GM23338 (cell line): Measurements from ENCODE around the gene ITPR2. TPM values are rescaled to one million over a fixed set of nuclear protein-coding genes. Genes with fewer than 3 reads are reported as not detected.

Source experiments
- ATAC-seq: fragments of 200-7000 bp; cut with Tn5 transposase; 3 replicates; pipeline ENCODE4 v1.9.1; 2020
- DNase-seq: peaks from one replicate; pipeline ENCODE4 v3.0.0-alpha.2; 2015; ENCODE audit warnings: low spot score
- H2AFZ ChIP-seq: fragments of 200-600 bp; sonication (generic); 2 replicates; pipeline ENCODE4 v1.8.0; 2016; ENCODE audit warnings: antibody characterized with exemption, mild to moderate bottlenecking, moderate library complexity
- H3F3A ChIP-seq: fragments of 200-600 bp; sonication (generic); replicated peaks from 2 replicates; pipeline ENCODE4 v1.8.0; 2017; ENCODE audit warnings: antibody characterized with exemption, mixed run types, low read depth
- H3K27ac ChIP-seq: fragments of 200-600 bp; sonication (generic); 2 replicates; pipeline ENCODE4 v1.6.1; 2016; ENCODE audit warnings: low read depth
- H3K27me3 ChIP-seq: fragments of 200-600 bp; sonication (generic); 2 replicates; pipeline ENCODE4 v1.8.0; 2016; ENCODE audit warnings: mild to moderate bottlenecking, mixed run types, moderate library complexity; ENCODE audit not compliant: insufficient read depth
- H3K36me3 ChIP-seq: fragments of 200-600 bp; sonication (generic); 2 replicates; pipeline ENCODE4 v1.8.0; 2016; ENCODE audit warnings: mild to moderate bottlenecking; ENCODE audit not compliant: insufficient read depth
- H3K4me1 ChIP-seq: fragments of 200-600 bp; sonication (generic); 2 replicates; pipeline ENCODE4 v1.8.0; 2016; ENCODE audit warnings: mild to moderate bottlenecking, moderate library complexity; ENCODE audit not compliant: insufficient read depth
- H3K4me2 ChIP-seq: fragments of 200-600 bp; sonication (generic); 2 replicates; pipeline ENCODE4 v1.7.1; 2017; ENCODE audit warnings: mixed run types
- H3K4me3 ChIP-seq: fragments of 200-600 bp; sonication (generic); 2 replicates; pipeline ENCODE4 v1.6.1; 2016; ENCODE audit warnings: mixed run types
- H3K79me2 ChIP-seq: fragments of 200-600 bp; sonication (generic); replicated peaks from 2 replicates; pipeline ENCODE4 v1.8.0; 2017; ENCODE audit warnings: mild to moderate bottlenecking; ENCODE audit not compliant: insufficient read depth
- H3K9me2 ChIP-seq: fragments of 200-600 bp; sonication (generic); 2 replicates; pipeline ENCODE4 v1.8.0; 2017; ENCODE audit not compliant: insufficient read depth
- H4K20me1 ChIP-seq: fragments of 200-600 bp; sonication (generic); replicated peaks from 2 replicates; pipeline ENCODE4 v1.8.0; 2017; ENCODE audit warnings: mild to moderate bottlenecking; ENCODE audit not compliant: insufficient read depth
- H3K27ac Mint-ChIP-seq: 2 replicates; pipeline ENCODE4 v1.8.0; 2020; ENCODE audit warnings: inconsistent platforms, mild to moderate bottlenecking, moderate library complexity, mixed read lengths
- H3K27me3 Mint-ChIP-seq: 3 replicates; pipeline ENCODE4 v1.8.0; 2022; ENCODE audit warnings: low read depth, mild to moderate bottlenecking, moderate library complexity, mixed read lengths, inconsistent platforms; ENCODE audit not compliant: insufficient read depth, poor library complexity
- H3K36me3 Mint-ChIP-seq: 3 replicates; pipeline ENCODE4 v1.8.0; 2021; ENCODE audit warnings: low read depth, mild to moderate bottlenecking, inconsistent platforms, moderate library complexity, mixed read lengths
- H3K4me1 Mint-ChIP-seq: 3 replicates; pipeline ENCODE4 v1.8.0; 2020; ENCODE audit warnings: mild to moderate bottlenecking, inconsistent platforms, mixed read lengths
- H3K4me3 Mint-ChIP-seq: 3 replicates; pipeline ENCODE4 v1.8.0; 2021; ENCODE audit warnings: moderate library complexity, mild to moderate bottlenecking, inconsistent platforms, mixed read lengths
- H3K9me3 Mint-ChIP-seq: 3 replicates; pipeline ENCODE4 v1.8.0; 2020; ENCODE audit warnings: moderate library complexity, mild to moderate bottlenecking, inconsistent platforms, mixed read lengths
- EZH2 ChIP-seq: fragments of 200-600 bp; sonication (generic); IDR thresholded peaks from one replicate; pipeline ENCODE4 v1.8.0; 2017; ENCODE audit warnings: antibody characterized with exemption, mild to moderate bottlenecking, low read depth; ENCODE audit not compliant: unreplicated experiment
- JUNB ChIP-seq: IDR thresholded peaks from one replicate; pipeline ENCODE4 v1.6.1; 2016; ENCODE audit warnings: antibody characterized with exemption; ENCODE audit not compliant: unreplicated experiment
- NANOG ChIP-seq: IDR thresholded peaks from 2 replicates; pipeline ENCODE4 v1.6.1; 2016; ENCODE audit warnings: antibody characterized with exemption, borderline replicate concordance
- ZNF114 ChIP-seq: fragments of 250-450 bp; sonication (Bioruptor Pico); IDR thresholded peaks from 2 replicates; pipeline ENCODE4 v1.5.0; 2020; ENCODE audit warnings: mild to moderate bottlenecking, moderate library complexity
- ZNF331 ChIP-seq: fragments of 250-450 bp; sonication (Bioruptor Pico); IDR thresholded peaks from 2 replicates; pipeline ENCODE4 v1.5.0; 2020; ENCODE audit warnings: low read depth, mild to moderate bottlenecking, moderate library complexity
- polyA plus RNA-seq: library from polyadenylated mRNA; unstranded; fragments of >200 nt; fragmentation: Nextera tagmentation; extraction: Ambion mirVana; gene quantifications from 2 replicates; pipeline ENCODE4 v1.2.1, GENCODE V29; 2016
- total RNA-seq: library from RNA; depleted of rRNA; stranded (reverse); fragments of >200 nt; shearing (Covaris generic); gene quantifications from 2 replicates; pipeline ENCODE4 v1.2.3, GENCODE V29; 2014
- TF ChIP-seq, protein P1 (sequence below): fragments of 250-450 bp; sonication (Bioruptor Pico); IDR thresholded peaks from 2 replicates; pipeline ENCODE4 v1.5.0; 2020; ENCODE audit warnings: mild to moderate bottlenecking, moderate library complexity
- TF ChIP-seq, protein P2 (sequence below), 2 experiments: fragments of 200-600 bp in 1 of 2; sonication (generic) in 1 of 2; conservative IDR thresholded peaks; 2 replicates each; pipeline versions ENCODE4 v1.5.1 to v1.6.1; 2016 to 2017; ENCODE audit warnings: antibody characterized with exemption in 2 of 2, low read depth in 2 of 2, mild to moderate bottlenecking in 2 of 2, moderate library complexity in 1 of 2
- TF ChIP-seq, protein P3 (sequence below): IDR thresholded peaks from one replicate; pipeline ENCODE4 v1.6.1; 2018; ENCODE audit warnings: antibody characterized with exemption; ENCODE audit not compliant: unreplicated experiment

The ITPR2 gene
- total and polyA plus RNA-seq, 2 experiments from 2014 or later = 44.5 to 65.2 TPM

DNA sequence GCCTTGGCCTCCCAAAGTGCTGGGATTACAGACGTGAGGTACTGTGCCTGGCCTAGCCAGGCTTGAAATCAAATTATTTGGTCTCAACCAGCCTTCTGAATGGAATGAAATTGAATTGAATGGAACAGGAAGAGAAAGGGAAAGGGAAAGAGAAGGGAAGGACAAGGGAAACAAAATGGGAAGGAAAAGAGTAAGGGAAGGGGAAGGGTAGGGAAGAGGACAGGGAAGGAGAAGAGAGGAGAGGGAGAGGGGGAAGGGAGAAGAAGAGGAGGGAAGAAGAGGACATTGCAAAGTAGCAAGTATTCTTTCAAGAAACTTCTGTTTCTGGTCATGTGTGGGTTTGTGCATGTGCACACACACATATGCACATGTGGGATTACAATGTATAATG lies 97.8 kb downstream of the ITPR2 start (continued):
- TF ChIP-seq, protein P1, sequence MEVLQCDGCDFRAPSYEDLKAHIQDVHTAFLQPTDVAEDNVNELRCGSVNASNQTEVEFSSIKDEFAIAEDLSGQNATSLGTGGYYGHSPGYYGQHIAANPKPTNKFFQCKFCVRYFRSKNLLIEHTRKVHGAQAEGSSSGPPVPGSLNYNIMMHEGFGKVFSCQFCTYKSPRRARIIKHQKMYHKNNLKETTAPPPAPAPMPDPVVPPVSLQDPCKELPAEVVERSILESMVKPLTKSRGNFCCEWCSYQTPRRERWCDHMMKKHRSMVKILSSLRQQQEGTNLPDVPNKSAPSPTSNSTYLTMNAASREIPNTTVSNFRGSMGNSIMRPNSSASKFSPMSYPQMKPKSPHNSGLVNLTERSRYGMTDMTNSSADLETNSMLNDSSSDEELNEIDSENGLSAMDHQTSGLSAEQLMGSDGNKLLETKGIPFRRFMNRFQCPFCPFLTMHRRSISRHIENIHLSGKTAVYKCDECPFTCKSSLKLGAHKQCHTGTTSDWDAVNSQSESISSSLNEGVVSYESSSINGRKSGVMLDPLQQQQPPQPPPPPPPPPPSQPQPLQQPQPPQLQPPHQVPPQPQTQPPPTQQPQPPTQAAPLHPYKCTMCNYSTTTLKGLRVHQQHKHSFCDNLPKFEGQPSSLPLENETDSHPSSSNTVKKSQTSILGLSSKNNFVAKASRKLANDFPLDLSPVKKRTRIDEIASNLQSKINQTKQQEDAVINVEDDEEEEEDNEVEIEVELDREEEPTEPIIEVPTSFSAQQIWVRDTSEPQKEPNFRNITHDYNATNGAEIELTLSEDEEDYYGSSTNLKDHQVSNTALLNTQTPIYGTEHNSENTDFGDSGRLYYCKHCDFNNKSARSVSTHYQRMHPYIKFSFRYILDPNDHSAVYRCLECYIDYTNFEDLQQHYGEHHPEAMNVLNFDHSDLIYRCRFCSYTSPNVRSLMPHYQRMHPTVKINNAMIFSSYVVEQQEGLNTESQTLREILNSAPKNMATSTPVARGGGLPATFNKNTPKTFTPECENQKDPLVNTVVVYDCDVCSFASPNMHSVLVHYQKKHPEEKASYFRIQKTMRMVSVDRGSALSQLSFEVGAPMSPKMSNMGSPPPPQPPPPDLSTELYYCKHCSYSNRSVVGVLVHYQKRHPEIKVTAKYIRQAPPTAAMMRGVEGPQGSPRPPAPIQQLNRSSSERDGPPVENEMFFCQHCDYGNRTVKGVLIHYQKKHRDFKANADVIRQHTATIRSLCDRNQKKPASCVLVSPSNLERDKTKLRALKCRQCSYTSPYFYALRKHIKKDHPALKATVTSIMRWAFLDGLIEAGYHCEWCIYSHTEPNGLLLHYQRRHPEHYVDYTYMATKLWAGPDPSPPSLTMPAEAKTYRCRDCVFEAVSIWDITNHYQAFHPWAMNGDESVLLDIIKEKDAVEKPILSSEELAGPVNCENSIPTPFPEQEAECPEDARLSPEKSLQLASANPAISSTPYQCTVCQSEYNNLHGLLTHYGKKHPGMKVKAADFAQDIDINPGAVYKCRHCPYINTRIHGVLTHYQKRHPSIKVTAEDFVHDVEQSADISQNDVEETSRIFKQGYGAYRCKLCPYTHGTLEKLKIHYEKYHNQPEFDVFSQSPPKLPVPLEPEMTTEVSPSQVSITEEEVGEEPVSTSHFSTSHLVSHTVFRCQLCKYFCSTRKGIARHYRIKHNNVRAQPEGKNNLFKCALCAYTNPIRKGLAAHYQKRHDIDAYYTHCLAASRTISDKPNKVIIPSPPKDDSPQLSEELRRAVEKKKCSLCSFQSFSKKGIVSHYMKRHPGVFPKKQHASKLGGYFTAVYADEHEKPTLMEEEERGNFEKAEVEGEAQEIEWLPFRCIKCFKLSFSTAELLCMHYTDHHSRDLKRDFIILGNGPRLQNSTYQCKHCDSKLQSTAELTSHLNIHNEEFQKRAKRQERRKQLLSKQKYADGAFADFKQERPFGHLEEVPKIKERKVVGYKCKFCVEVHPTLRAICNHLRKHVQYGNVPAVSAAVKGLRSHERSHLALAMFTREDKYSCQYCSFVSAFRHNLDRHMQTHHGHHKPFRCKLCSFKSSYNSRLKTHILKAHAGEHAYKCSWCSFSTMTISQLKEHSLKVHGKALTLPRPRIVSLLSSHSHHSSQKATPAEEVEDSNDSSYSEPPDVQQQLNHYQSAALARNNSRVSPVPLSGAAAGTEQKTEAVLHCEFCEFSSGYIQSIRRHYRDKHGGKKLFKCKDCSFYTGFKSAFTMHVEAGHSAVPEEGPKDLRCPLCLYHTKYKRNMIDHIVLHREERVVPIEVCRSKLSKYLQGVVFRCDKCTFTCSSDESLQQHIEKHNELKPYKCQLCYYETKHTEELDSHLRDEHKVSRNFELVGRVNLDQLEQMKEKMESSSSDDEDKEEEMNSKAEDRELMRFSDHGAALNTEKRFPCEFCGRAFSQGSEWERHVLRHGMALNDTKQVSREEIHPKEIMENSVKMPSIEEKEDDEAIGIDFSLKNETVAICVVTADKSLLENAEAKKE (CRISPR knock-in tag) = no peak

DNA sequence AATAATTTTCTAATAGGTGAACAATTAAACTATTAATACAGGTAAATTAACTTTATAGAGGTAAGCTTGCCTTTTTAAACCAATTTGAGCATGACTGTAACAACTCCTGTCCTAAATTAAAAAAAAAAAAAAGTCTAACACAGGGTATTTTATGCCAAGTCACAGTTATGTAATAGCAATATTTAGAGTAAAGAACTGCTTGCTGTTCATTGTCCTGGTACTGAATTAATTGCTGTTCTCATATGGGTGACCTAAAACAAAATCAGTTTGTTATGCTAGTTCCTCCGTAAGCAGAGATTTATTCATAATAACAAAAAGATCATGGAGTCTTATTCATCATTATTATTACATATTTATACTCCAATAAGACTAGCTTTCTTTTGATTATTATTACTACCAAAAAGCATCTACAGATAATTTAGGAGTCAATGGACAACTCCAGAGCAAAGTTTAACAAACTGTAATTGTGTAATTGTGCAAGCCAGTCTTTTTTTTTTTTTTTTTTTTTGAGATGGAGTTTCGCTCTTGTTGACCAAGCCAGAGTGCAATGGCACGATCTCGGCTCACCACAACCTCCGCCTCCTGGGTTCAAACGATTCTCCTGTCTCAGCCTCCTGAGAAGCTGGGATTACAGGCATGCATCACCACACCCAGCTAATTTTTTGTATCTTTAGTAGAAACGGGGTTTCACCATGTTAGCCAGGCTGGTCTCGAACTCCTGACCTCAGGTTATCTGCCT lies 98.3 kb downstream of the ITPR2 start:
- no peak for DNase-seq
- ATAC-seq = no peak
- H3K9me3 Mint-ChIP-seq = peaks cover 5% of the 10 kb centered on the region; the same call in 2 of the 3 replicates
- H4K20me1 ChIP-seq = no peaks in the 10 kb centered on the region
- H3K36me3 ChIP-seq = no peaks in the 10 kb centered on the region; the same call in 1 of the 2 replicates
- H3K27me3 ChIP-seq = no peaks in the 10 kb centered on the region
- H2AFZ ChIP-seq = no peak overlapping the region
- H3K79me2 ChIP-seq = peaks cover 67% of the 10 kb centered on the region
- H3K9me2 ChIP-seq = no peaks in the 10 kb centered on the region; the same call in 1 of the 2 replicates
- peaks cover 2% of the 10 kb centered on the region; the same call in 2 of the 3 replicates for H3K4me1 Mint-ChIP-seq
- H3K27me3 Mint-ChIP-seq = peaks cover 2% of the 10 kb centered on the region
- peaks cover 9% of the 10 kb centered on the region; the same call in 1 of the 2 replicates for H3K4me1 ChIP-seq
- no peak overlapping the region for H3K27ac ChIP-seq
- peaks cover 16% of the 10 kb centered on the region; the same call in 2 of the 3 replicates for H3K36me3 Mint-ChIP-seq
- no peak overlapping the region for H3K4me3 Mint-ChIP-seq
- H3F3A ChIP-seq = no peaks in the 10 kb centered on the region
- no peak overlapping the region for H3K27ac Mint-ChIP-seq
- H3K4me3 ChIP-seq = no peak overlapping the region
- H3K4me2 ChIP-seq = no peak overlapping the region
- TF ChIP-seq NANOG (no peak), JUNB (no peak), ZNF331 (no peak), EZH2 (no peak), ZNF114 (CRISPR knock-in tag) (no peak)
- TF ChIP-seq, protein P2, sequence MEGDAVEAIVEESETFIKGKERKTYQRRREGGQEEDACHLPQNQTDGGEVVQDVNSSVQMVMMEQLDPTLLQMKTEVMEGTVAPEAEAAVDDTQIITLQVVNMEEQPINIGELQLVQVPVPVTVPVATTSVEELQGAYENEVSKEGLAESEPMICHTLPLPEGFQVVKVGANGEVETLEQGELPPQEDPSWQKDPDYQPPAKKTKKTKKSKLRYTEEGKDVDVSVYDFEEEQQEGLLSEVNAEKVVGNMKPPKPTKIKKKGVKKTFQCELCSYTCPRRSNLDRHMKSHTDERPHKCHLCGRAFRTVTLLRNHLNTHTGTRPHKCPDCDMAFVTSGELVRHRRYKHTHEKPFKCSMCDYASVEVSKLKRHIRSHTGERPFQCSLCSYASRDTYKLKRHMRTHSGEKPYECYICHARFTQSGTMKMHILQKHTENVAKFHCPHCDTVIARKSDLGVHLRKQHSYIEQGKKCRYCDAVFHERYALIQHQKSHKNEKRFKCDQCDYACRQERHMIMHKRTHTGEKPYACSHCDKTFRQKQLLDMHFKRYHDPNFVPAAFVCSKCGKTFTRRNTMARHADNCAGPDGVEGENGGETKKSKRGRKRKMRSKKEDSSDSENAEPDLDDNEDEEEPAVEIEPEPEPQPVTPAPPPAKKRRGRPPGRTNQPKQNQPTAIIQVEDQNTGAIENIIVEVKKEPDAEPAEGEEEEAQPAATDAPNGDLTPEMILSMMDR (conservative IDR thresholded peaks at IDR 0.05; ENCODE audit: low read depth in 2 of 2) = no peak
- TF ChIP-seq, protein P3, sequence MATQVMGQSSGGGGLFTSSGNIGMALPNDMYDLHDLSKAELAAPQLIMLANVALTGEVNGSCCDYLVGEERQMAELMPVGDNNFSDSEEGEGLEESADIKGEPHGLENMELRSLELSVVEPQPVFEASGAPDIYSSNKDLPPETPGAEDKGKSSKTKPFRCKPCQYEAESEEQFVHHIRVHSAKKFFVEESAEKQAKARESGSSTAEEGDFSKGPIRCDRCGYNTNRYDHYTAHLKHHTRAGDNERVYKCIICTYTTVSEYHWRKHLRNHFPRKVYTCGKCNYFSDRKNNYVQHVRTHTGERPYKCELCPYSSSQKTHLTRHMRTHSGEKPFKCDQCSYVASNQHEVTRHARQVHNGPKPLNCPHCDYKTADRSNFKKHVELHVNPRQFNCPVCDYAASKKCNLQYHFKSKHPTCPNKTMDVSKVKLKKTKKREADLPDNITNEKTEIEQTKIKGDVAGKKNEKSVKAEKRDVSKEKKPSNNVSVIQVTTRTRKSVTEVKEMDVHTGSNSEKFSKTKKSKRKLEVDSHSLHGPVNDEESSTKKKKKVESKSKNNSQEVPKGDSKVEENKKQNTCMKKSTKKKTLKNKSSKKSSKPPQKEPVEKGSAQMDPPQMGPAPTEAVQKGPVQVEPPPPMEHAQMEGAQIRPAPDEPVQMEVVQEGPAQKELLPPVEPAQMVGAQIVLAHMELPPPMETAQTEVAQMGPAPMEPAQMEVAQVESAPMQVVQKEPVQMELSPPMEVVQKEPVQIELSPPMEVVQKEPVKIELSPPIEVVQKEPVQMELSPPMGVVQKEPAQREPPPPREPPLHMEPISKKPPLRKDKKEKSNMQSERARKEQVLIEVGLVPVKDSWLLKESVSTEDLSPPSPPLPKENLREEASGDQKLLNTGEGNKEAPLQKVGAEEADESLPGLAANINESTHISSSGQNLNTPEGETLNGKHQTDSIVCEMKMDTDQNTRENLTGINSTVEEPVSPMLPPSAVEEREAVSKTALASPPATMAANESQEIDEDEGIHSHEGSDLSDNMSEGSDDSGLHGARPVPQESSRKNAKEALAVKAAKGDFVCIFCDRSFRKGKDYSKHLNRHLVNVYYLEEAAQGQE = no peak
